ENCODE measurements around the gene CAMK2G. TPM values are rescaled to one million over a fixed set of nuclear protein-coding genes. Genes with fewer than 3 reads are reported as not detected.

The CAMK2G gene
- total and polyA plus RNA-seq, 2 experiments from 2014 or later: 30.6 to 34.1 TPM

DNA sequence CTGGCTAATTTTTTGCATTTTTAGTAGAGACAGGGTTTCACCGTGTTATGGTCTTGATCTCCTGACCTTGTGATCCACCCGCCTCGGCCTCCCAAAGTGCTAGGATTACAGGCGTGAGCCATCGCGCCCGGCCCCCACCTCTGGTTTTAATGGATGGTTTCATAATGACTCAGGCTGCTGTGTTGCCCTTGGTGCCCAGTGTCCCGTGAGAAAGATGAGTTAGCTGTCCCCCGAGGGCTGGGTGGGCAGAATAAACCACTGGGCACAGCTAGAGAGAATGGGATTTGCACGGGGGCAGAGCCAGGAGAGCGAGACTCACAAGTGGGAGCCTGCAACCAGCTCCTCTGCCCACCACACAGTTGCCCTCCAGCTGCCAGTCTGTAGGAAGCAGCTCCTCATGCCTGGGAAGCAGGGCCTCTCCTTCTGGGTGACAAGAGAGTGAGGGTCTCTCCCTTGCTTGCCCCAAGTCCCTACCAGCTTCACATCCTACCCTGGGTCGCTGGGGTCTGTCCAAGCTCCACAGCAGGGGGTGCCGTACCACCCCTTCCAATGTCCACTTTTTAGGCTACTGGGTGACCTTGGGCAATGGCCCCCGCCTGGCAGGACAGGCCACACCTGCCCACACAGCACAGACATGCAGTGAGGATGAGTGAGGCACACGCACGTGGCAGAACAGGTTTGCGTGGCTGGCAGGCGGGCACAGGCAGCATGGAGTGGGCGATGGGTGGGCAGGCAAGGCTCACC lies 46.8 kb downstream of the CAMK2G start:
- H3K9me2 ChIP-seq (ENCODE audit: insufficient read depth): no peaks in the 10 kb centered on the region
- H3K27me3 ChIP-seq (ENCODE audit: insufficient read depth): no peaks in the 10 kb centered on the region
- no peaks in the 10 kb centered on the region for H3K4me1 Mint-ChIP-seq
- no peak overlapping the region for H3K27ac ChIP-seq (ENCODE audit: low read depth)
- H3K4me1 ChIP-seq (ENCODE audit: insufficient read depth): no peaks in the 10 kb centered on the region
- no peak overlapping the region for H3K27ac Mint-ChIP-seq
- H3K4me2 ChIP-seq: no peak overlapping the region
- no peaks in the 10 kb centered on the region for H3K79me2 ChIP-seq (replicated peaks; ENCODE audit: insufficient read depth)
- H3K36me3 Mint-ChIP-seq (ENCODE audit: low read depth): peaks cover 23% of the 10 kb centered on the region
- TF ChIP-seq ZNF114 (CRISPR knock-in tag; IDR thresholded peaks at IDR 0.05) (no peak), ZNF331 (CRISPR knock-in tag; IDR thresholded peaks at IDR 0.05; ENCODE audit: low read depth) (no peak), POLR2AphosphoS5 (IDR thresholded peaks at IDR 0.05; ENCODE audit: low read depth) (no peak), CREB1 (CRISPR knock-in tag; IDR thresholded peaks at IDR 0.05; ENCODE audit: low read depth) (no peak), STAT1 (IDR thresholded peaks at IDR 0.05; ENCODE audit: unreplicated experiment) (no peak), EZH2phosphoT487 (IDR thresholded peaks at IDR 0.05; ENCODE audit: unreplicated experiment) (no peak), EZH2 (IDR thresholded peaks at IDR 0.05; ENCODE audit: low read depth, unreplicated experiment) (no peak), NANOG (IDR thresholded peaks at IDR 0.05; ENCODE audit: borderline replicate concordance) (no peak)
- TF ChIP-seq, protein P1, sequence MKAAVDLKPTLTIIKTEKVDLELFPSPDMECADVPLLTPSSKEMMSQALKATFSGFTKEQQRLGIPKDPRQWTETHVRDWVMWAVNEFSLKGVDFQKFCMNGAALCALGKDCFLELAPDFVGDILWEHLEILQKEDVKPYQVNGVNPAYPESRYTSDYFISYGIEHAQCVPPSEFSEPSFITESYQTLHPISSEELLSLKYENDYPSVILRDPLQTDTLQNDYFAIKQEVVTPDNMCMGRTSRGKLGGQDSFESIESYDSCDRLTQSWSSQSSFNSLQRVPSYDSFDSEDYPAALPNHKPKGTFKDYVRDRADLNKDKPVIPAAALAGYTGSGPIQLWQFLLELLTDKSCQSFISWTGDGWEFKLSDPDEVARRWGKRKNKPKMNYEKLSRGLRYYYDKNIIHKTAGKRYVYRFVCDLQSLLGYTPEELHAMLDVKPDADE (IDR thresholded peaks at IDR 0.05): no peak
- TF ChIP-seq, protein P2, sequence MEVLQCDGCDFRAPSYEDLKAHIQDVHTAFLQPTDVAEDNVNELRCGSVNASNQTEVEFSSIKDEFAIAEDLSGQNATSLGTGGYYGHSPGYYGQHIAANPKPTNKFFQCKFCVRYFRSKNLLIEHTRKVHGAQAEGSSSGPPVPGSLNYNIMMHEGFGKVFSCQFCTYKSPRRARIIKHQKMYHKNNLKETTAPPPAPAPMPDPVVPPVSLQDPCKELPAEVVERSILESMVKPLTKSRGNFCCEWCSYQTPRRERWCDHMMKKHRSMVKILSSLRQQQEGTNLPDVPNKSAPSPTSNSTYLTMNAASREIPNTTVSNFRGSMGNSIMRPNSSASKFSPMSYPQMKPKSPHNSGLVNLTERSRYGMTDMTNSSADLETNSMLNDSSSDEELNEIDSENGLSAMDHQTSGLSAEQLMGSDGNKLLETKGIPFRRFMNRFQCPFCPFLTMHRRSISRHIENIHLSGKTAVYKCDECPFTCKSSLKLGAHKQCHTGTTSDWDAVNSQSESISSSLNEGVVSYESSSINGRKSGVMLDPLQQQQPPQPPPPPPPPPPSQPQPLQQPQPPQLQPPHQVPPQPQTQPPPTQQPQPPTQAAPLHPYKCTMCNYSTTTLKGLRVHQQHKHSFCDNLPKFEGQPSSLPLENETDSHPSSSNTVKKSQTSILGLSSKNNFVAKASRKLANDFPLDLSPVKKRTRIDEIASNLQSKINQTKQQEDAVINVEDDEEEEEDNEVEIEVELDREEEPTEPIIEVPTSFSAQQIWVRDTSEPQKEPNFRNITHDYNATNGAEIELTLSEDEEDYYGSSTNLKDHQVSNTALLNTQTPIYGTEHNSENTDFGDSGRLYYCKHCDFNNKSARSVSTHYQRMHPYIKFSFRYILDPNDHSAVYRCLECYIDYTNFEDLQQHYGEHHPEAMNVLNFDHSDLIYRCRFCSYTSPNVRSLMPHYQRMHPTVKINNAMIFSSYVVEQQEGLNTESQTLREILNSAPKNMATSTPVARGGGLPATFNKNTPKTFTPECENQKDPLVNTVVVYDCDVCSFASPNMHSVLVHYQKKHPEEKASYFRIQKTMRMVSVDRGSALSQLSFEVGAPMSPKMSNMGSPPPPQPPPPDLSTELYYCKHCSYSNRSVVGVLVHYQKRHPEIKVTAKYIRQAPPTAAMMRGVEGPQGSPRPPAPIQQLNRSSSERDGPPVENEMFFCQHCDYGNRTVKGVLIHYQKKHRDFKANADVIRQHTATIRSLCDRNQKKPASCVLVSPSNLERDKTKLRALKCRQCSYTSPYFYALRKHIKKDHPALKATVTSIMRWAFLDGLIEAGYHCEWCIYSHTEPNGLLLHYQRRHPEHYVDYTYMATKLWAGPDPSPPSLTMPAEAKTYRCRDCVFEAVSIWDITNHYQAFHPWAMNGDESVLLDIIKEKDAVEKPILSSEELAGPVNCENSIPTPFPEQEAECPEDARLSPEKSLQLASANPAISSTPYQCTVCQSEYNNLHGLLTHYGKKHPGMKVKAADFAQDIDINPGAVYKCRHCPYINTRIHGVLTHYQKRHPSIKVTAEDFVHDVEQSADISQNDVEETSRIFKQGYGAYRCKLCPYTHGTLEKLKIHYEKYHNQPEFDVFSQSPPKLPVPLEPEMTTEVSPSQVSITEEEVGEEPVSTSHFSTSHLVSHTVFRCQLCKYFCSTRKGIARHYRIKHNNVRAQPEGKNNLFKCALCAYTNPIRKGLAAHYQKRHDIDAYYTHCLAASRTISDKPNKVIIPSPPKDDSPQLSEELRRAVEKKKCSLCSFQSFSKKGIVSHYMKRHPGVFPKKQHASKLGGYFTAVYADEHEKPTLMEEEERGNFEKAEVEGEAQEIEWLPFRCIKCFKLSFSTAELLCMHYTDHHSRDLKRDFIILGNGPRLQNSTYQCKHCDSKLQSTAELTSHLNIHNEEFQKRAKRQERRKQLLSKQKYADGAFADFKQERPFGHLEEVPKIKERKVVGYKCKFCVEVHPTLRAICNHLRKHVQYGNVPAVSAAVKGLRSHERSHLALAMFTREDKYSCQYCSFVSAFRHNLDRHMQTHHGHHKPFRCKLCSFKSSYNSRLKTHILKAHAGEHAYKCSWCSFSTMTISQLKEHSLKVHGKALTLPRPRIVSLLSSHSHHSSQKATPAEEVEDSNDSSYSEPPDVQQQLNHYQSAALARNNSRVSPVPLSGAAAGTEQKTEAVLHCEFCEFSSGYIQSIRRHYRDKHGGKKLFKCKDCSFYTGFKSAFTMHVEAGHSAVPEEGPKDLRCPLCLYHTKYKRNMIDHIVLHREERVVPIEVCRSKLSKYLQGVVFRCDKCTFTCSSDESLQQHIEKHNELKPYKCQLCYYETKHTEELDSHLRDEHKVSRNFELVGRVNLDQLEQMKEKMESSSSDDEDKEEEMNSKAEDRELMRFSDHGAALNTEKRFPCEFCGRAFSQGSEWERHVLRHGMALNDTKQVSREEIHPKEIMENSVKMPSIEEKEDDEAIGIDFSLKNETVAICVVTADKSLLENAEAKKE (CRISPR knock-in tag; IDR thresholded peaks at IDR 0.05): no peak
- TF ChIP-seq, protein P3, sequence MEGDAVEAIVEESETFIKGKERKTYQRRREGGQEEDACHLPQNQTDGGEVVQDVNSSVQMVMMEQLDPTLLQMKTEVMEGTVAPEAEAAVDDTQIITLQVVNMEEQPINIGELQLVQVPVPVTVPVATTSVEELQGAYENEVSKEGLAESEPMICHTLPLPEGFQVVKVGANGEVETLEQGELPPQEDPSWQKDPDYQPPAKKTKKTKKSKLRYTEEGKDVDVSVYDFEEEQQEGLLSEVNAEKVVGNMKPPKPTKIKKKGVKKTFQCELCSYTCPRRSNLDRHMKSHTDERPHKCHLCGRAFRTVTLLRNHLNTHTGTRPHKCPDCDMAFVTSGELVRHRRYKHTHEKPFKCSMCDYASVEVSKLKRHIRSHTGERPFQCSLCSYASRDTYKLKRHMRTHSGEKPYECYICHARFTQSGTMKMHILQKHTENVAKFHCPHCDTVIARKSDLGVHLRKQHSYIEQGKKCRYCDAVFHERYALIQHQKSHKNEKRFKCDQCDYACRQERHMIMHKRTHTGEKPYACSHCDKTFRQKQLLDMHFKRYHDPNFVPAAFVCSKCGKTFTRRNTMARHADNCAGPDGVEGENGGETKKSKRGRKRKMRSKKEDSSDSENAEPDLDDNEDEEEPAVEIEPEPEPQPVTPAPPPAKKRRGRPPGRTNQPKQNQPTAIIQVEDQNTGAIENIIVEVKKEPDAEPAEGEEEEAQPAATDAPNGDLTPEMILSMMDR (conservative IDR thresholded peaks at IDR 0.05; ENCODE audit: low read depth in 2 of 2): no peak
- H2AFZ ChIP-seq: no peak overlapping the region
- H3K36me3 ChIP-seq (ENCODE audit: insufficient read depth): no peaks in the 10 kb centered on the region
- H3K9me3 Mint-ChIP-seq: no peaks in the 10 kb centered on the region
- H4K20me1 ChIP-seq (replicated peaks; ENCODE audit: insufficient read depth): peaks cover 3% of the 10 kb centered on the region; the same call in 1 of the 2 replicates
- peaks cover 5% of the 10 kb centered on the region for H3K27me3 Mint-ChIP-seq (ENCODE audit: insufficient read depth, low read depth, poor library complexity)
- ATAC-seq: no peak
- DNase-seq (ENCODE audit: low spot score): no peak
- H3K4me3 Mint-ChIP-seq: no peak overlapping the region; the same call in 2 of the 3 replicates
- H3F3A ChIP-seq (replicated peaks; ENCODE audit: low read depth): peaks cover 10% of the 10 kb centered on the region; the same call in 1 of the 2 replicates
- no peak overlapping the region for H3K4me3 ChIP-seq

Data from GM23338 (cell line).